ENCODE data around the gene FADS6.

The FADS6 gene

DNA sequence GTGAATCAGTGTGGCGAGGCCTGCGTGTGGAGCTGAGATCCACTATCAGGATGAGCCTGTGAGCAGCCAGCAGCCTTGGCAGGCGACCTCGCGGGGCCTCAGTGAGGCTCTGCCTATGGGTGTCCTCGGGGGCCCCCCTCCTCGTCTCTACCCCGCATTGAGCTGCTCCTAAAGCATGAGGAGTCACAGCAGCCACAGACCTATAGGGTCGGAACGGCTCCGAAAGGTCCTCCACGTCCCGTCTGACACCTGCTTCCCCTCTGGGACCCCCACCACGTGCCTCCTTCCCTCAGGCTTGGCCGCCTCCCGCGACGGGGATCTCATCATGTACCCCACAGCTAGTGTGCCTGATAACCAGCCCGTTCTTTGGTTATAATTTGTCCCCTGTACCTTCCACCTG is 62.6 kb downstream of the FADS6 start:
- no peaks in the 10 kb centered on the region for H3K27me3 Mint-ChIP-seq
- H3K9me3 Mint-ChIP-seq: no peaks in the 10 kb centered on the region
- no peak overlapping the region for H3K27ac Mint-ChIP-seq
- H3K4me1 Mint-ChIP-seq (ENCODE audit: low read depth): no peaks in the 10 kb centered on the region
- H3K4me3 Mint-ChIP-seq: no peak overlapping the region
- peaks cover 2% of the 10 kb centered on the region for H3K36me3 Mint-ChIP-seq (ENCODE audit: low read depth)

DNA sequence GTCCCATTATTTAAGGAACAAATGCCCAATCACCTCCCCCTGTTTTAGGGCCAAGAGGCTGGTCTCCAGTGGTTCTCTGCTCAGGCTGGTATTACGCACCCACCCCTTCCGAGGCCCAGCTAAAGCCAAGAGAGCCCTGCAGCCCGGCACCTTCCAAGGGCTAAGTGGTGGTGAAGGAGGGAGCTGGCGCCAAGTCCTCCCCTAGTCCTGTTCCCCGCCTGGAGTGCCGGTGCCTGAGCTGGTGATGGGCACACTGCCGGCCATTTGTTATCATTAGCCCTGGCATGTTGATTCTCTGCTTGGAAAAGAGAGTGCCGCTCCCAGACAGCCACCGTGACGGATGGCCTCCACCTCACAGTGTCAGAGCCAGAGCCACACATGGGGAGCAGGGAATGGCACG is 65.6 kb downstream of the FADS6 start:
- Mint-ChIP-seq H3K36me3 (ENCODE audit: low read depth) (no peaks in the 10 kb centered on the region), H3K27ac (no peak overlapping the region), H3K4me1 (ENCODE audit: low read depth) (no peaks in the 10 kb centered on the region), H3K4me3 (no peak overlapping the region), H3K27me3 (no peaks in the 10 kb centered on the region), H3K9me3 (no peaks in the 10 kb centered on the region)
